IPS DF 6.9 (cell line): Measurements from ENCODE around the gene CCDC8.
"Not testable (repeated sequence)": the region's sequence is repeated elsewhere in the genome, so short reads cannot be mapped to it uniquely, and the experiment has no call there.

Source experiments
- DNase-seq: peaks from one replicate; pipeline ENCODE4 v3.0.0-alpha.2; 2013; ENCODE audit warnings: low read depth, low spot score
- H3K27ac ChIP-seq: one replicate; pipeline ENCODE4 v1.5.1; 2013; ENCODE audit warnings: low read length, control low read depth
- H3K27me3 ChIP-seq: 2 replicates; pipeline ENCODE4 v1.6.1; 2013; ENCODE audit warnings: mild to moderate bottlenecking, low read length; ENCODE audit not compliant: control insufficient read depth, insufficient read depth
- H3K36me3 ChIP-seq: 2 replicates; pipeline ENCODE4 v1.6.1; 2013; ENCODE audit warnings: low read length; ENCODE audit not compliant: control insufficient read depth, insufficient read depth
- H3K4me1 ChIP-seq: 2 replicates; pipeline ENCODE4 v1.6.1; 2013; ENCODE audit warnings: low read length; ENCODE audit not compliant: control insufficient read depth, insufficient read depth
- H3K4me3 ChIP-seq: 2 replicates; pipeline ENCODE4 v1.5.1; 2013; ENCODE audit warnings: mild to moderate bottlenecking, low read length
- H3K9me3 ChIP-seq: 2 replicates; pipeline ENCODE4 v1.6.1; 2013; ENCODE audit warnings: low read length, inconsistent platforms; ENCODE audit not compliant: control insufficient read depth, insufficient read depth
- WGBS: extraction: QIAGEN DNeasy Blood & Tissue Kit; methylation state at CpG from one replicate; pipeline ENCODE4 v1.1.7; 2013; ENCODE audit warnings: mixed read lengths, missing lambda C conversion rate; ENCODE audit not compliant: insufficient read length, insufficient coverage; 5-methylcytosine and 5-hydroxymethylcytosine counted together

Gene CCDC8

DNA sequence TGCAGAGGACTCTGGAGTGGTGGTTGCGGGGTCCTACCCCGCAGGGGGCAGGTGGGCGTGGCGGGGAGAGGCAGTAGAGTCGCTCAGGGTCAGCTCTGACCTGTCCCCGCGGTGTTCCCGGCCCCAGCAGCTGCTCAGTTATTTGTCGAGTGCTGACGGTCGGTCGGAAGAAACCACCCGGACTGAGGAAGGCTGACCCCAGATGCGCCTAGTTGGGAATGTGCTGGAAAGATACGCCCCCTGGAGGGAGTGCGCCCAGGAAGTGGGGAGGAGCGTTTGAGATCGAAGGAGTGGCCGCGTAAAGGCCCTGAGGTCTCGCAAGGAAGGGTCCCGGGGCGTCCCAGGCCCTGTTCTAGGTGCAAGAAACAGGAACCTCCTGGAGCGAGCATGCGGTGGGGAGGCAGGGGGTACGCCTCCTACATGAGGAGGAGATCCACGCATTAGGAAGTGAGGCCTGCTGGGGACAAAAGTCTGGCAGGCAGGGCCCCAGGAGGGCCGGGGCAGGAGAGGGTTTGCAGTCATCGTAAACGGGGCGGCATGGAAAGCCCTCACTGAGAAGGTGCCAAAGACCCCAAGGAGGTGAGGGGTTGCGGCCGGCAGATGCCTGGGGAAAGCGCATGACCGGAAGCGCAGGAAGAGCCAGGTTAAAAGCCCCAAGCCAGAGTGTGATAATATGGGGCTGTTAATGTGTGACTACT is 9.2 kb downstream of the CCDC8 start:
- no peaks in the 10 kb centered on the region for H3K27me3 ChIP-seq
- DNase-seq, result no peak

DNA sequence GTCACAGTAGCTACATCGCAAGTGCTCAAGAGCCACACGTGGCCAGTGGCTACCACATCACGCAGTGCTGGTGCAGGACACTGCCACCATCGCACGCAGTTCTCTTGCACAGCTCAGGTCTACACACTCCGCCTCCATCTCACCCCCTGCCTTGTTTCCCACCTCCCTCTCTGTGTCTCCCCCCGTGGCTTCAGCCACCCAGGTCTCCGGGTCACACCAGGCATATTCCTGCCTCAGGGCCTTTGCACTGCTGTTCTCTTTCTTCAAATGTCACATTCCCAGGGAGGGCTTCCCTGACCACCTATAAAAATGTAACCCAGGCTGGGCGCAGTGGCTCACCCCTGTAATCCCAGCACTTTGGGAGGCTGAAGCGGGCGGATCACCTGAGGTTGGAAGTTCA is 10.6 kb downstream of the CCDC8 start:
- Histone ChIP-seq H3K9me3 (no peaks in the 10 kb centered on the region), H3K4me1 (0 out of 2 replicates have a peak, but pooled peaks cover 1% of the 10 kb centered on the region), H3K36me3 (no peaks in the 10 kb centered on the region), H3K27me3 (no peaks in the 10 kb centered on the region), H3K4me3 (no peak overlapping the region), H3K27ac (no peak overlapping the region)
- no peak for DNase-seq
- no CpG with 5 or more reads among the region's 11 CpGs for WGBS

More for the DNA sequence above, 9.2 kb downstream of the CCDC8 start:
- Histone ChIP-seq H3K4me3 (peak overlapping the region; percentile 5; the same call in 1 of the 2 replicates), H3K27ac (no peak overlapping the region), H3K9me3 (no peaks in the 10 kb centered on the region), H3K4me1 (peaks cover 4% of the 10 kb centered on the region), H3K36me3 (no peaks in the 10 kb centered on the region)
- no CpG with 5 or more reads among the region's 36 CpGs for WGBS

DNA sequence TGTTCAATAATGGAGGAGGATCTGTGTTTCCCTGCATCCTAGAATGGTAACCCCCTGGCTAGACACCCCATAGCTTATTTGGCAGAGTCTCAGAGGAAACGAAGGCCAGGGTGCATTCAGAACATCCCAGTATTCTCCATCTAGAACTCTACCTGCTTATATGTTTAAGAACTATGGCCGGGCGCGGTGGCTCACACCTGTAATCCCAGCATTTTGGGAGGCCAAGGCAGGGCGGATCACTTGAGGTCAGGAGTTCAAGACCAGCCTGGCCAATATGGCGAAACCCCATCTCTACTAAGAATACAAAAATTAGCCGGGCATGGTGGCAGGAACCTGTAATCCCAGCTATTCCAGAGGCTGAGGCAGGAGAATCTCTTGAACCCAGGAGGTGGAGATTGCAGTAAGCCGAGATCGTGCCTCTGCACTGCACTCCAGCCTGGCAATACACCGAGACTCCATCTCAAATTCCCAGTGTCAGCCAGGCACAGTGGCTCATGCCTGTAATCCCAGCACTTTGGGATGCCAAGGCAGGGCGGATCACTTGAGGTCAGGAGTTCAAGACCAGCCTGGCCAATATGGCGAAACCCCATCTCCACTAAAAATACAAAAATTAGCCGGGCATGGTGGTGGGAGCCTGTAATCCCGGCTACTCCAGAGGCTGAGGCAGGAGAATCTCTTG is 15.4 kb downstream of the CCDC8 start:
- WGBS, result no CpG with 5 or more reads among the region's 14 CpGs

DNA sequence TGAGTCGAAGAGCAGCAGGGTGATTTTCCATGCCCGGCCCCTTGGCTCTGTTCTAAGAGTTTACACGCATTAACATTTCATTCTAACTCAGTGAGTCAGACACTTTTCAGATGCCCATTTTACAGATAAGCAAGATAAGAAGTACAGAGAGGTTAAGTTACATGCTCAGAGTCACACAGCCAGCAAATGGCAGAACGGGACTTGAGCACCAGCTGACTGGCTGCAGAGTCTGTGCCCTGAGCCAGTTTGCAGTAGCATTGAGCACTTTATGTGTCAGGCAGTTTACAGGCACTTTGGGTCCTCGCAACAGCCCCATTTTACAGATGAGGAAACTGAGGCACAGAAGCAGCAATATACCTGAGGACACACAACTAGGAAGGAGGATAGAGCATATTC is 19.0 kb downstream of the CCDC8 start:
- H3K4me1 ChIP-seq, result no peaks in the 10 kb centered on the region; the same call in 1 of the 2 replicates
- H3K4me3 ChIP-seq, result no peak overlapping the region
- H3K9me3 ChIP-seq, result no peaks in the 10 kb centered on the region
- no CpG with 5 or more reads among the region's 5 CpGs for WGBS
- peaks cover 16% of the 10 kb centered on the region for H3K36me3 ChIP-seq
- no peak for DNase-seq
- H3K27ac ChIP-seq, result no peak overlapping the region
- no peaks in the 10 kb centered on the region for H3K27me3 ChIP-seq

More for the DNA sequence above, 15.4 kb downstream of the CCDC8 start:
- H3K4me1 ChIP-seq, H3K36me3 ChIP-seq, H3K27ac ChIP-seq, H3K9me3 ChIP-seq, H3K4me3 ChIP-seq, H3K27me3 ChIP-seq, DNase-seq: not testable (repeated sequence)

DNA sequence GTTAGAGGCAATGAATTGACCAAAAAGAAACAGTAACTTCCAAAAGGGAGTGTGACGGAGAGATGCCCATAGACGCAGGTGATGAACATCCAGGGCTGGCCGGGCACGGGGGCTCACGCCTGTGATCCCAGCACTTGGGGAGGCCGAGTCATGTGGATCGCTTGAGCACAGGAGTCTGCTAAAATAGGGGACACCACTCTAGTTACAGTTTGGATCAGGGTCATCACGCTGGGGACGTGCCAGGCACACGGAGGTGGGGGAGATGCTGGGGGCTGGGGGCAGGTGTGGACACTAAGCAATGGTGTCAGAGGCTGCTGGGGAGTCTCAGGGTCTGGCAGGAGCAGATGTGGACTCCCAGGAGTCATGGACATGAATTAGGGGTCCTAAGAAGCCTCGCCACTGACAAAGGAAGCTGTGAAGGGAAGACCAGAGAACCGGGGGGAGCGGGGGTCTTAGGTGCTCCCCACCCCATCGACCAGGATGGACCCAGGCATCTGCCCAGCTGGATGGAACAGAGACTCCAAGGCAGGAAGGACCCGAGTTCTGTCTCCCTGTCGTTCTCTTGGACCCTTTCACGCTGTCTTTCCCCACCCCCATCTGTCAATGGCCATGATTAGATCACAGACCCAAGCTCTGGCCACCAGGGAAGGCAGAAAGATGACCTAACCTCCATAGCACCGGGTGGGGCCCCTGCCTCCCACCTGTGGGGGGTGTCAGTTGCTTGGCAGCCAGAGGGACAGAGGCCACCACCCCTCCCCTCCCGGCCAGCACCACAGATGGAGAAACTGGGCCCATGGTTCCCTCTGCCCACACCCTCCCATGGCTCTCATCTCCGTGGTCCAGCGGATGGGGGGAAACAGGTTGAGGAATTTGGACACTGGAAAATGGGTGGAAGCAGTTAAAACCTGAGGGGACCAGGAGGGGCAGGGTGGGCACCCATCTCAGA is 19.6 kb downstream of the CCDC8 start:
- no CpG with 5 or more reads among the region's 21 CpGs for WGBS
- H3K4me3 ChIP-seq, result no peak overlapping the region
- H3K27me3 ChIP-seq, result no peaks in the 10 kb centered on the region
- H3K9me3 ChIP-seq, result no peaks in the 10 kb centered on the region
- peaks cover 19% of the 10 kb centered on the region for H3K36me3 ChIP-seq
- no peaks in the 10 kb centered on the region; the same call in 1 of the 2 replicates for H3K4me1 ChIP-seq
- no peak for DNase-seq
- no peak overlapping the region for H3K27ac ChIP-seq

DNA sequence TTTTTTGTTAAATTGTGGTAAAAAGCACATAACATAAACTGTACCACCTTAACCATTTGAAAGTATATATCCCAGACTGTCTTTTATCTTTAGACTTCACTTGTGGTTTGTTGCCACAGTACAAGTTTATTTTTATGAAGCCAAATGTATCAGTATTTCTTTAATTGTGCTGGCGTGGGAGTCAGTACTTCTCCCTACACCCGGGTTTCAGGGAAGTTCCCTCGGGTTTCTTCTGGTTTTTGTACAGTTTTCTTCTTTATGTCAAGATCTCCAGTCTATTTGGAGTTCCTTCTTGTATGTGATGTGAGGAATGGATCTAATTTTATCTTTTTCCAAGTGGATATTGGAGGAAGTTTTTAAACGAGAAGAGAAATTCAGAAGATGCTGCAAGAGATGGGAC is 20.5 kb downstream of the CCDC8 start:
- no peaks in the 10 kb centered on the region for H3K27me3 ChIP-seq
- no peaks in the 10 kb centered on the region; the same call in 1 of the 2 replicates for H3K4me1 ChIP-seq
- DNase-seq, result no peak
- no peaks in the 10 kb centered on the region for H3K9me3 ChIP-seq
- H3K4me3 ChIP-seq, result no peak overlapping the region
- H3K27ac ChIP-seq, result no peak overlapping the region
- no CpG with 5 or more reads among the region's 4 CpGs for WGBS
- peaks cover 26% of the 10 kb centered on the region for H3K36me3 ChIP-seq

DNA sequence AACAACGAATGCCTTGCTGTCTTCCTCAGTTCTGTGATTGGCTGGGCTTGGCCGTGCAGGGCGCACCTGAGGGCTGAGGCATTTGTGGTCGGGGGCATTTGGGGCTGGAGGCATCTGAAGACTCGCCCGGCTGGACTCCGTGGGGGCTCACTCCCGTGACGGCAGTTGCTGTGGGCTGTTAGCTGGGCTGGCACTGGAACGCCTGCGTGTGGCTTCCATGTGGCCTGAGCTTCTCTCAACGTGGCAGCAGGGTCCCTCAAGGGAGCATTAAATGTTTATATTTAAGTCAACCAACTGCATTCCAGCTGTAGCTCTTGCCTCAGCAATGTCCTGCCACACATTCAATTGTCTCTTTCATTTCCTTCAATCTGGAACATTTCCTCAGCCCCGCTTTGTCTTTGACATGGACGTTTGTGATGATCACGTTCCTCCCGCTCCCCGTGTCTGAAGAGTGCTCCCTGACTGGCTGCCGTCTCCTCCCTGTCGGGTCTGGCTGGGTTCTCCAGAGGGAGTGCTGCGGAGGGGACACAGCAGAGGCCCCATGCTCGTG is 21.0 kb downstream of the CCDC8 start:
- Histone ChIP-seq H3K27ac (no peak overlapping the region), H3K36me3 (peaks cover 32% of the 10 kb centered on the region), H3K9me3 (no peaks in the 10 kb centered on the region), H3K4me1 (no peaks in the 10 kb centered on the region; the same call in 1 of the 2 replicates), H3K27me3 (no peaks in the 10 kb centered on the region), H3K4me3 (no peak overlapping the region)
- DNase-seq, result no peak
- WGBS, result no CpG with 5 or more reads among the region's 21 CpGs

DNA sequence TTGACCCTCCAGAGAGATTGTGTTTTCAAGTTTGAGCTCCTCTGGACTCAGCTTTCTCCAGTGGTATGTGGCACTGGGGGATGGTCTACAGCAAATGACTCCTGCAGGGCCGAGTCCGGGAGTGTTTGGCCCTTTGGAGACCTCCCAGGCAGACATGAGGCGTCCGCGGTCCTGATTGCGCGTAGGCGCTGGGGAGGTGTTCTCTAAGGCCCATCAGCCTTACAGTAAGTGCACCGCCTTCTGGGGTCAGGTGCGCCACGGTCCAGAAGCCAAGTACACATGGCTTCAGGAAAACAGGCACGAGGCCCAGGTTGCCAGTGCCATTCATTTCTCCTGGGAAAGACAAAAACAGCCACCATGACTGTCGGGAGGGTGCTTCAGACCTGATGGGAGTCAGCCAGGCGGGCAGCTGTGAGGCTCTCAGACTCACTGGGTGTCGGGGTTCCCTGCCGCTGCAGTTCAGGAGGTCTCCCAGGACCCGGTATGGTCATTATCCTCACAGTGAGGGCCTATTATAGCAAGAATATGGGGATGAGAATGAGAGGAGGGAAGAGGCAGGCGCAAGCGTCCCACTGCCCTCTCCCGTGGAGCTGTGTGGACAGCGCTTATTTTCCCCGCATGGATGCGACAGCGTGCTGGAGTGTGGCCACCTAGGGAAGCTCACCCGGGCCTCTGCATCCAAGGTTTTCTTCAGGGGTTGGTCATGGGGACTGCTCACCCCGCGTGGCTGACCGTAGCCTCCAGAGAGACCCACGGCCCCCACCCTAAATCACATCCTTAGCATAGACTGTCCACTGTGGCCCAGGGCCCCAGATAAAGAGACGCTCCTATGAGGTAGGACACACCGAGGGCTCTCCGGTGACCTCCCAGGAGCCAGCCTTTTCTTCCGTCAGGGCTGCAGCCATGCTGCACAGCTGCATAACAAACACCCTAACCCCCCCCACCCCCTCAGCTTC is 21.8 kb downstream of the CCDC8 start:
- Histone ChIP-seq H3K4me3 (no peak overlapping the region), H3K4me1 (no peaks in the 10 kb centered on the region; the same call in 1 of the 2 replicates), H3K27ac (no peak overlapping the region), H3K27me3 (no peaks in the 10 kb centered on the region), H3K36me3 (peaks cover 38% of the 10 kb centered on the region), H3K9me3 (no peaks in the 10 kb centered on the region)
- DNase-seq, result no peak
- no CpG with 5 or more reads among the region's 33 CpGs for WGBS

DNA sequence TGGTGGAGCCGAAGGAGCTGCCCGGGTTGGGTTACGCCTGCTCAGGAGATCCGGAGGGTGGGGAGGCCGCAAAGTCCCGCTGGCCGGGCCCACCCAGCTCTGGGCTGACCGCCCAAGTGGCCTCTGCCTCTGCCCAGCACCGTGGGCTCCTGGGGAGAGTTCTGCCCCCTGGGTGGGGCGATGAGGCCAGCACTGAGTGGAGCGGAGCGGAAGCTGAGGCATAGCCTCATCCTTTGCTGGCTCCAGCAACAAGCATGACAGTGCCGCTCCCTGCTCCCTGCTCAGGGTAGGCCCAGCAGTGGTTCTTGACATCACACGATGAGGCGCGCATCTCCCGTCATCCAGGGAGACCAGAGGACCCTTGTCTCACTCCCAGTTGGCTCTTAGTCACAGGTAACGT is 22.5 kb downstream of the CCDC8 start:
- Histone ChIP-seq H3K36me3 (peaks cover 38% of the 10 kb centered on the region), H3K27ac (no peak overlapping the region)
- no CpG with 5 or more reads among the region's 18 CpGs for whole genome bisulfite sequencing

More for the DNA sequence above, 22.5 kb downstream of the CCDC8 start:
- DNase-seq, result no peak
- Histone ChIP-seq H3K4me3 (no peak overlapping the region), H3K27me3 (no peaks in the 10 kb centered on the region), H3K4me1 (no peaks in the 10 kb centered on the region; the same call in 1 of the 2 replicates), H3K9me3 (no peaks in the 10 kb centered on the region)
